HG03565 (cell line): ENCODE results near the gene NCOR1.
"Not testable (repeated sequence)": the region's sequence is repeated elsewhere in the genome, so short reads cannot be mapped to it uniquely, and the experiment has no call there.

Experiments used
- ATAC-seq: cut with Tn5 transposase; IDR thresholded peaks from one replicate; pipeline ENCODE4 v1.9.1; 2021; ENCODE audit warnings: mild to moderate bottlenecking, moderate library complexity; ENCODE audit not compliant: unreplicated experiment

The NCOR1 gene

GRCh38 chr17:16215965-16216316 is 607 bp upstream of the NCOR1 start:
- no peak for ATAC-seq

- ATAC-seq = peak; percentile 20
These were observed 397 bp downstream of the NCOR1 start for GRCh38 chr17:16215002-16215272.

- no peak for ATAC-seq
These were observed 938 bp downstream of the NCOR1 start for GRCh38 chr17:16214190-16215001.

GRCh38 chr17:16212793-16213192 is 2.5 kb downstream of the NCOR1 start:
- no peak for ATAC-seq

GRCh38 chr17:16211590-16211989 is 3.7 kb downstream of the NCOR1 start:
- no peak for ATAC-seq

- not testable (repeated sequence) for ATAC-seq
These were observed 10.6 kb downstream of the NCOR1 start for GRCh38 chr17:16204763-16205162.

GRCh38 chr17:16202554-16203500 is 12.5 kb downstream of the NCOR1 start:
- not testable (repeated sequence) for ATAC-seq

GRCh38 chr17:16201693-16202131 is 13.6 kb downstream of the NCOR1 start:
- not testable (repeated sequence) for ATAC-seq

- ATAC-seq = no peak
These were observed 16.2 kb downstream of the NCOR1 start for GRCh38 chr17:16199093-16199492.

GRCh38 chr17:16197276-16197675 is 18.1 kb downstream of the NCOR1 start:
- ATAC-seq = no peak

GRCh38 chr17:16194307-16194835 is 21.0 kb downstream of the NCOR1 start:
- not testable (repeated sequence) for ATAC-seq

GRCh38 chr17:16191604-16192003 is 23.7 kb downstream of the NCOR1 start:
- no peak for ATAC-seq

- no peak for ATAC-seq
These were observed 24.5 kb downstream of the NCOR1 start for GRCh38 chr17:16190703-16191360.

GRCh38 chr17:16189791-16190348 is 25.5 kb downstream of the NCOR1 start:
- ATAC-seq = no peak

GRCh38 chr17:16187642-16188041 is 27.7 kb downstream of the NCOR1 start:
- no peak for ATAC-seq

- no peak for ATAC-seq
These were observed 33.8 kb downstream of the NCOR1 start for GRCh38 chr17:16181581-16181980.

GRCh38 chr17:16178836-16179235 is 36.5 kb downstream of the NCOR1 start:
- ATAC-seq = no peak

- ATAC-seq = no peak
These were observed 43.7 kb downstream of the NCOR1 start for GRCh38 chr17:16171613-16172012.

GRCh38 chr17:16166766-16167165 is 48.6 kb downstream of the NCOR1 start:
- not testable (repeated sequence) for ATAC-seq

- no peak for ATAC-seq
These were observed 56.6 kb downstream of the NCOR1 start for GRCh38 chr17:16158714-16159113.

GRCh38 chr17:16155536-16155935 is 59.8 kb downstream of the NCOR1 start:
- no peak for ATAC-seq
